Upper lobe of left lung (tissue), 4 donors: ENCODE data around the gene GPALPP1.

ENCODE experiments used
- POLR2A ChIP-seq, 4 donors: fragments of 450-650 bp; IDR thresholded peaks; one replicate each; pipeline ENCODE4 v1.5.1; 2016 to 2017; ENCODE audit warnings: antibody characterized with exemption in 4 of 4, mild to moderate bottlenecking in 2 of 4
- TF ChIP-seq, protein P1 (sequence below), 6 experiments: fragments of 450-650 bp in 4 of 6; fragments of 200-600 bp in 2 of 6; sonication (generic) in 2 of 6; IDR thresholded peaks; one replicate each; pipeline ENCODE4 v1.5.1; 2016 to 2019; ENCODE audit warnings: antibody characterized with exemption in 6 of 6

DNA sequence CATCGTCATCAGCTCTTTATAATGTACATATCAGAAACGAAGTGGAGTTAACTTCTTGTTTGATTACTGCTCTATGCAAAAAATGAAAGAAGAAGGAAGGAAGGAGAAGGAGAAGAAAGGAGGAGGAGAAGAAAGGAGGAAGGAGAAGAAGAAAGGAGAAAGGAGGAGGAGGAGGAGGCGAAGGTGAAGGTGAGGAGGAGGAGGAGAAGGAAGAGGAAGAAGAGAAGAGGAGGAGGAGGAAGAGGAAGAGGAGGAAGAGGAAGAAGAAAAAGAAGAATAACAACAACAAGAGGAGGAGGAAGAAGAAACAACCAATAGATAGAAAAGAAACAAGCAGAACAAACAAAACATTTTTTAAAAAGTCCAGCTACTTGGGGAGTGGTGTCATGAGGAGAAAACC, 13.1 kb upstream of the GPALPP1 start:
- TF ChIP-seq, protein P1, sequence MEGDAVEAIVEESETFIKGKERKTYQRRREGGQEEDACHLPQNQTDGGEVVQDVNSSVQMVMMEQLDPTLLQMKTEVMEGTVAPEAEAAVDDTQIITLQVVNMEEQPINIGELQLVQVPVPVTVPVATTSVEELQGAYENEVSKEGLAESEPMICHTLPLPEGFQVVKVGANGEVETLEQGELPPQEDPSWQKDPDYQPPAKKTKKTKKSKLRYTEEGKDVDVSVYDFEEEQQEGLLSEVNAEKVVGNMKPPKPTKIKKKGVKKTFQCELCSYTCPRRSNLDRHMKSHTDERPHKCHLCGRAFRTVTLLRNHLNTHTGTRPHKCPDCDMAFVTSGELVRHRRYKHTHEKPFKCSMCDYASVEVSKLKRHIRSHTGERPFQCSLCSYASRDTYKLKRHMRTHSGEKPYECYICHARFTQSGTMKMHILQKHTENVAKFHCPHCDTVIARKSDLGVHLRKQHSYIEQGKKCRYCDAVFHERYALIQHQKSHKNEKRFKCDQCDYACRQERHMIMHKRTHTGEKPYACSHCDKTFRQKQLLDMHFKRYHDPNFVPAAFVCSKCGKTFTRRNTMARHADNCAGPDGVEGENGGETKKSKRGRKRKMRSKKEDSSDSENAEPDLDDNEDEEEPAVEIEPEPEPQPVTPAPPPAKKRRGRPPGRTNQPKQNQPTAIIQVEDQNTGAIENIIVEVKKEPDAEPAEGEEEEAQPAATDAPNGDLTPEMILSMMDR (IDR thresholded peaks at IDR 0.05) = no peak
- no peak for TF ChIP-seq POLR2A (IDR thresholded peaks at IDR 0.05)
